BJ (cell line): ENCODE measurements around the gene PRSS57. TPM values are rescaled to one million over a fixed set of nuclear protein-coding genes. Genes with fewer than 3 reads are reported as not detected.
"Not testable (repeated sequence)": the region's sequence is repeated elsewhere in the genome, so short reads cannot be mapped to it uniquely, and the experiment has no call there.

Experiments used
- CTCF ChIA-PET: fragments of 350-600 bp; formaldehyde crosslinking; extraction: SDS; loops from one replicate; lab custom pipeline; 2021; ENCODE audit warnings: antibody characterized with exemption, inconsistent platforms; lab: Yijun Ruan, JAX
- POLR2A ChIA-PET: fragments of 300-600 bp; sonication (Branson Sonifier 250); formaldehyde crosslinking; extraction: SDS; loops from one replicate; lab custom pipeline; 2021; ENCODE audit warnings: antibody characterized with exemption; lab: Charles Lee
- DNase-seq: peaks from one replicate; pipeline ENCODE4 v3.0.0-alpha.2; 2011; ENCODE audit warnings: low read depth
- H3K27me3 ChIP-seq: 2 replicates; pipeline ENCODE4 v1.6.0; 2011; ENCODE audit warnings: low read length; ENCODE audit not compliant: control insufficient read depth, insufficient read depth
- H3K36me3 ChIP-seq: 2 replicates; pipeline ENCODE4 v1.5.1; 2011; ENCODE audit warnings: low read length; ENCODE audit not compliant: control insufficient read depth, insufficient read depth
- H3K4me3 ChIP-seq: 2 replicates; pipeline ENCODE4 v1.5.1; 2011; ENCODE audit warnings: low read depth, mild to moderate bottlenecking, control low read depth, low read length
- polyA plus RNA-seq: library from polyadenylated mRNA; depleted of rRNA; stranded (reverse); fragments of >200 nt; gene quantifications from 2 replicates; pipeline ENCODE4 v1.2.3, GENCODE V29; 2011
- TF ChIP-seq, protein P1 (sequence below): IDR thresholded peaks from 2 replicates; pipeline ENCODE4 v1.5.1; 2011; ENCODE audit warnings: low read depth, mild to moderate bottlenecking, control low read depth, inconsistent platforms, low read length, moderate library complexity; ENCODE audit not compliant: insufficient read depth

Gene PRSS57
- polyA plus RNA-seq, 1 experiment, result not detected

DNA sequence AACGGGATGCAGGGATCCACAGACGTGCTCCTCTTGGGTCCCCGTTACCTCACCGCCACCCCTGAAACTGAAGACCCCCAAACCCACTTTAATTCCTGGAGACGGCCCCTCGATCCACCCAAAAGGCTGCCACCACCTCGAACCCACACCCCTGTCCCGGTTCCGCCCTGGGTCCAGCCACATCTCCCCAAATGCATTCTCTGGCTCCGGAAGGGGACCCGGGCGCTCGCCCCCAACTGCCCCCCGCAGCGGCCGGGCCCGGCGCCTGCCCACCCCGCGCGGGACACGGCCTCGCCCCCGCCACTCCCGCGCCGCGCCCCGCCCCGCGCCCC lies 19.3 kb downstream of the PRSS57 start:
- H3K4me3 ChIP-seq, result peak overlapping the region; percentile 74
- POLR2A ChIA-PET, result interaction anchor here (0.6 kb wide), 1 partner anchor 281 kb away, joined by 4 read pairs; no protein-coding TSS in a partner anchor
- CTCF ChIA-PET, result interaction anchor here (0.6 to 2.4 kb wide), 6 partner anchors 12 to 92 kb away, joined by 3 to 11 read pairs (median 4); partner anchors contain the start of gene RNF126
- H3K36me3 ChIP-seq, result no peaks in the 10 kb centered on the region; the same call in 1 of the 2 replicates
- TF ChIP-seq, protein P1, sequence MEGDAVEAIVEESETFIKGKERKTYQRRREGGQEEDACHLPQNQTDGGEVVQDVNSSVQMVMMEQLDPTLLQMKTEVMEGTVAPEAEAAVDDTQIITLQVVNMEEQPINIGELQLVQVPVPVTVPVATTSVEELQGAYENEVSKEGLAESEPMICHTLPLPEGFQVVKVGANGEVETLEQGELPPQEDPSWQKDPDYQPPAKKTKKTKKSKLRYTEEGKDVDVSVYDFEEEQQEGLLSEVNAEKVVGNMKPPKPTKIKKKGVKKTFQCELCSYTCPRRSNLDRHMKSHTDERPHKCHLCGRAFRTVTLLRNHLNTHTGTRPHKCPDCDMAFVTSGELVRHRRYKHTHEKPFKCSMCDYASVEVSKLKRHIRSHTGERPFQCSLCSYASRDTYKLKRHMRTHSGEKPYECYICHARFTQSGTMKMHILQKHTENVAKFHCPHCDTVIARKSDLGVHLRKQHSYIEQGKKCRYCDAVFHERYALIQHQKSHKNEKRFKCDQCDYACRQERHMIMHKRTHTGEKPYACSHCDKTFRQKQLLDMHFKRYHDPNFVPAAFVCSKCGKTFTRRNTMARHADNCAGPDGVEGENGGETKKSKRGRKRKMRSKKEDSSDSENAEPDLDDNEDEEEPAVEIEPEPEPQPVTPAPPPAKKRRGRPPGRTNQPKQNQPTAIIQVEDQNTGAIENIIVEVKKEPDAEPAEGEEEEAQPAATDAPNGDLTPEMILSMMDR, result no peak
- DNase-seq, result no peak
- no peaks in the 10 kb centered on the region for H3K27me3 ChIP-seq

DNA sequence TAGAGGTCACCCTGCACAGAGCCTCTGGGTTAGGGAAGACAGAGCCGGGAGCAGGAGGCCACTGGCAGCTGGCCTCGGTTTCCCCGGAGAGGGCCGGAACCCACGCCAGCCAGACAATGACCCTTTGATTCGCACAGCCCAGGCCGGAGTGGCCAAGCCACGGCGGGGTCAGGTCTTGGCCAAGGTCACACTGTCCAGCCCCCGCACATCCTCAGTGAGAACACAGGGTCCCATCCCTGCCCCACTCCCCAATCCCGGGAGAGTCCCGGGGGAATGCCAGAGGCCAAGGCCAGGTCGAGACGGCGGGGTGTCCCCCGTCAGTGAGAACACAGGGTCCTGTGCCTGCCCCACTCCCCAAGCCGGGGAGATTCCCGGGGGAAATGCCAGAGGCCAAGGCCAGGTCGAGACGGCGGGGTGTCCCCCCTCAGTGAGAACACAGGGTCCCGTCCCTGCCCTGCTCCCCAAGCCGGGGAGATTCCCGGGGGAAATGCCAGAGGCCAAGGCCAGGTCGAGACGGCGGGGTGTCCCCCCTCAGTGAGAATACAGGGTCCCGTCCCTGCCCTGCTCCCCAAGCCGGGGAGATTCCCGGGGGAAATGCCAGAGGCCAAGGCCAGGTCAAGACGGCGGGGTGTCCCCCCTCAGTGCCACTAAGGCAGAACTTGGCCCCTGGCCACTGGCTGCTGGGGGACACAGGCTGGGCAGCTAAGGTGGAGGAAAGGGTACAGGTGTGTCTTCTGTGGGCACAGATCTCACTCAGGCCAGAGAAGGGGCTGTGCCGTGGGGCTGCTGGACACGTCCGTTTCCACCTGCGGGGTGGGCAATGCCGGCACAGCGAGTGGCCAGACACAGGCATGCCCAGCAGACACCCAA lies 20.7 kb downstream of the PRSS57 start:
- ChIA-PET POLR2A (no interaction called here), CTCF (interaction anchor here (0.6 to 1.8 kb wide), 5 partner anchors 9 to 143 kb away, joined by 3 to 4 read pairs (median 3); partner anchors contain the start of genes CDC34 and RNF126)
- TF ChIP-seq, protein P1, result no peak

DNA sequence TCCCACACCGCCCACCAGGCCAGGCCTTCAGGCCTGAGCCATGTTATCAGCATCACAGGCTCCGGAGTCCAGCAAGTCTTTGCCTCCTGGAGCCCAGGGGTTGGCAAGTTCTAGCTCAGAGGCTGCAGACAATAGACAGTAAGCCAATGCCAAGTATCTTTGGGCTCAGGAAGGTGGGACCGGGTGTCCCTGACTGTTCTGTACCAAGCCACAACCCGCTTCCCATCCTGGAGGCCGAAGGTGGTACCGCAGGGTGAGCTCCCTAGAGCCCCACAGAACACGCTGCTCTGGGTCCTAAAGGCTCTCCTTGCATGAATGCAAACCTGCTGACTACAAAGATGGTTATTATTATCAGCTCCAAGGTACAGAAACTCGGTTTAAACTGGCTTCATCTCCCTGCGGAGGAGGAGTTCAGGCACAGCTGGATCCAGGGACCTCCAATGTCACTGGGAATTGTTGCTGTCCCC lies 24.6 kb downstream of the PRSS57 start:
- DNase-seq, result no peak
- CTCF ChIA-PET, result interaction anchor here (0.8 to 2.3 kb wide), 4 partner anchors 9 to 550 kb away, joined by 3 to 10 read pairs (median 6); no protein-coding TSS in a partner anchor
- TF ChIP-seq, protein P1, result no peak
- Histone ChIP-seq H3K36me3 (no peaks in the 10 kb centered on the region), H3K27me3 (no peaks in the 10 kb centered on the region), H3K4me3 (no peak overlapping the region)
- POLR2A ChIA-PET, result no interaction called here

More for the DNA sequence above, 20.7 kb downstream of the PRSS57 start:
- DNase-seq, result no peak
- H3K4me3 ChIP-seq, result no peak overlapping the region
- no peaks in the 10 kb centered on the region for H3K27me3 ChIP-seq
- H3K36me3 ChIP-seq, result no peaks in the 10 kb centered on the region; the same call in 1 of the 2 replicates

DNA sequence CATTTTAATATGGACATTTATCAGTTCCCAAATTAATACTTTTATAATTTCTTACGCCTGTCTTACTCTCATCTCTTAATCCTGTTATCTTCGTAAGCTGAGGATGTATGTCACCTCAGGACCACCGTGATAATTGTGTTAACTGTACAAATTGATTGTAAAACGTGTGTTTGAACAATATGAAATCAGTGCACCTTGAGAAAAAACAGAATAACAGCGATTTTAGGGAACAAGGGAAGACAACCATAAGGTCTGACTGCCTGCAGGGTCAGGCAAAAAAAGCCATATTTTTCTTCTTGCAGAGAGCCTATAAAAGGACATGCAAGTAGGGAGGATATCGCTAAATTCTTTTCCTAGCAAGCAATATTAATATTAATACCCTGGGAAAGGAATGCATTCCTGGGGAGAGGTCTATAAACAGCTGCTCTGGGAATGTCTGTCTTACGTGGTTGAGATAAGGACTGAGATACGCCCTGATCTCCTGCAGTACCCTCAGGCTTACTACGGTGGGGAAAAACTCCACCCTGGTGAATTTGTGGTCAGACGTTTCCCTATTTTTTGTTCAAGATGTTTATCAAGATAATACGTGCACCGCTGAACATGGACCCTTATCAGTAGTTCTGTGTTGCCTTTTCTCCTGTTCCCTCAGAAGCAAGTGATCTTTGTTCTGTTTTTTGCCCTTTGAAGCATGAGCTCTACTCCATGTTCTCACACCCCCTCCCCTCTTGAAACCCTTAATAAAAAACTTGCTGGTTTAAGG lies 26.4 kb downstream of the PRSS57 start:
- POLR2A ChIA-PET, H3K4me3 ChIP-seq, H3K36me3 ChIP-seq, DNase-seq, H3K27me3 ChIP-seq: not testable (repeated sequence)
- CTCF ChIA-PET, result interaction anchor here (0.7 to 2.3 kb wide), 3 partner anchors 65 to 69 kb away, joined by 3 to 10 read pairs (median 3); no protein-coding TSS in a partner anchor

DNA sequence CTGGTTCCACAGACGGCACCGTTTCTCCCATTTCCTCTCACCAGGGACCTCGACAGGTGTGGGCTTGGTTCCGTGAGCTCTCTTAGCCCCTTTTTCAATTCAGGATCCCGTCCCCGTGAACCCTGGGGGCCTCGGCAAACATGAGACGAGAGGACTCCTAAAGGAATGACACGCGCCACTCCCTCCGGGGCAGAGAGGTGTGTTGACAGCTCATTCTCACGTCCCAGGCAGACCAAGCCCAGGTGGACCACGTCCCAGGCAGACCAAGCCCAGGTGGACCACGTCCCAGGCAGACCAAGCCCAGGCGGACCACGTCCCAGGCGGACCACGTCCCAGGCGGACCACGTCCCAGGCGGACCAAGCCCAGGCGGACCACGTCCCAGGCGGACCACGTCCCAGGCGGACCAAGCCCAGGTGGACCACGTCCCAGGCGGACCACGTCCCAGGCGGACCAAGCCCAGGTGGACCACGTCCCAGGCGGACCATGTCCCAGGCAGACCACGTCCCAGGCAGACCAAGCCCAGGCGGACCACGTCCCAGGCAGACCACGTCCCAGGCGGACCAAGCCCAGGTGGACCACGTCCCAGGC lies 28.2 kb downstream of the PRSS57 start:
- H3K4me3 ChIP-seq, POLR2A ChIA-PET, H3K36me3 ChIP-seq, H3K27me3 ChIP-seq, DNase-seq: not testable (repeated sequence)
- CTCF ChIA-PET, result interaction anchor here (3.1 kb wide), 1 partner anchor 67 kb away, joined by 17 read pairs; no protein-coding TSS in a partner anchor
